Heart left ventricle (tissue), 13 donors: ENCODE data around the gene SCYGR2.

Source experiments
- POLR2A ChIP-seq, 2 donors: fragments of 450-650 bp; IDR thresholded peaks; one replicate each; pipeline ENCODE4 v1.6.1; 2017; ENCODE audit warnings: antibody characterized with exemption in 2 of 2, mild to moderate bottlenecking in 2 of 2, moderate library complexity in 2 of 2
- TF ChIP-seq, protein P1 (sequence below), 12 donors: fragments of 200-600 bp; sonication (generic) in 4 of 12; IDR thresholded peaks; one replicate each; pipeline versions ENCODE4 v1.5.0 to v1.8.0; 2018 to 2022; ENCODE audit warnings: antibody characterized with exemption in 12 of 12, mild to moderate bottlenecking in 5 of 12
- donor health status: ischemic (EF 13 %, LVEDD 7.1; RV severe dilation, severe dysfunction).
- donor health status: DM: no; HTN: yes; CAD: no.
- donor health status: DM: no; HTN: no; CAD: no.
- donor health status: ischemic (EF 25% LVEDD 6.9; RV normal size, moderate dysfunction).
- donor health status: ischemic (EF 25% LVEDD 5.7; RV mildly dilated, moderate dysfunction).
- donor health status: ischemic (EF 35%, LVEDD 5.7; RV mildly dilated, moderate dysfunction).
- donor health status: nonischemic (EF 11% LVEDD 7.7; RV severe dilation, severe dysfunction).
- donor health status: DM: yes; HTN: yes; CAD: no.
- donor health status: PGD.
- donor health status: ischemic (EF 29% LVEDD 5.4; RV normal size, mild dysfunction).
- donor health status: nonischemic (EF 23%, LVEDD 6.1; RV moderate dilation, normal function).

DNA sequence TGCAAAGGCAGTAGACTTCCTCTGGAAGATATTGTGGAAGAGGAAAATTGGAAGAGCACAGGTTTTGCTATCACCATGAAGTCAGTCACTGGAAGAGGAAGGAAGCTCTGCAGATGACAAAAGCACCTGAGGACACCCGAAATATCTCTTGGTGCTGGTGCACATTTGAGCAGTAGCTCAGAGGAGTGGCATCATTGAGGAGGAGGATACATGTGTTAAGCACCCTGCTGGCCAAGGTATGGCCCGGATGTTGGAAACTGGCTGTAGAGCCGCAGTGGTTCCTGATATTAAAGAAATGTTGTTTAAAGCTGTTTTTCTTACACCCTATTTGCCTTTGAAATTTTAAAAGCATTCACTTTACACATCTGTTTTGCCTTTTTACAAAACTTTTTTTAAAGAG is 32.7 kb upstream of the SCYGR2 start:
- no peak for TF ChIP-seq POLR2A (IDR thresholded peaks at IDR 0.05)
- TF ChIP-seq, protein P1, sequence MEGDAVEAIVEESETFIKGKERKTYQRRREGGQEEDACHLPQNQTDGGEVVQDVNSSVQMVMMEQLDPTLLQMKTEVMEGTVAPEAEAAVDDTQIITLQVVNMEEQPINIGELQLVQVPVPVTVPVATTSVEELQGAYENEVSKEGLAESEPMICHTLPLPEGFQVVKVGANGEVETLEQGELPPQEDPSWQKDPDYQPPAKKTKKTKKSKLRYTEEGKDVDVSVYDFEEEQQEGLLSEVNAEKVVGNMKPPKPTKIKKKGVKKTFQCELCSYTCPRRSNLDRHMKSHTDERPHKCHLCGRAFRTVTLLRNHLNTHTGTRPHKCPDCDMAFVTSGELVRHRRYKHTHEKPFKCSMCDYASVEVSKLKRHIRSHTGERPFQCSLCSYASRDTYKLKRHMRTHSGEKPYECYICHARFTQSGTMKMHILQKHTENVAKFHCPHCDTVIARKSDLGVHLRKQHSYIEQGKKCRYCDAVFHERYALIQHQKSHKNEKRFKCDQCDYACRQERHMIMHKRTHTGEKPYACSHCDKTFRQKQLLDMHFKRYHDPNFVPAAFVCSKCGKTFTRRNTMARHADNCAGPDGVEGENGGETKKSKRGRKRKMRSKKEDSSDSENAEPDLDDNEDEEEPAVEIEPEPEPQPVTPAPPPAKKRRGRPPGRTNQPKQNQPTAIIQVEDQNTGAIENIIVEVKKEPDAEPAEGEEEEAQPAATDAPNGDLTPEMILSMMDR (IDR thresholded peaks at IDR 0.05) = no peak
